CD4-positive, alpha-beta T cell treated with Interleukin-17A for 1 hour (primary cell): ENCODE measurements around the gene PTPRG.
"Not testable (repeated sequence)": the region's sequence is repeated elsewhere in the genome, so short reads cannot be mapped to it uniquely, and the experiment has no call there.

Source experiments
- DNase-seq: peaks from one replicate; pipeline ENCODE4 v3.0.0-alpha.2; 2020

Gene PTPRG

GRCh38 chr3:61730577-61731231 lies 169.3 kb downstream of the PTPRG start:
- DNase-seq, result no peak

GRCh38 chr3:61733000-61733399 lies 171.6 kb downstream of the PTPRG start:
- no peak for DNase-seq

- no peak for DNase-seq
Measured at GRCh38 chr3:61733876-61734275, 172.5 kb downstream of the PTPRG start.

- no peak for DNase-seq
Measured at GRCh38 chr3:61734749-61735686, 173.6 kb downstream of the PTPRG start.

GRCh38 chr3:61736506-61736905 lies 175.1 kb downstream of the PTPRG start:
- DNase-seq, result no peak

GRCh38 chr3:61739640-61740039 lies 178.3 kb downstream of the PTPRG start:
- no peak for DNase-seq

GRCh38 chr3:61740494-61740893 lies 179.1 kb downstream of the PTPRG start:
- DNase-seq, result no peak

GRCh38 chr3:61741551-61741950 lies 180.2 kb downstream of the PTPRG start:
- no peak for DNase-seq

GRCh38 chr3:61742006-61742405 lies 180.6 kb downstream of the PTPRG start:
- no peak for DNase-seq

GRCh38 chr3:61743067-61743466 lies 181.7 kb downstream of the PTPRG start:
- DNase-seq, result no peak

GRCh38 chr3:61743686-61744242 lies 182.4 kb downstream of the PTPRG start:
- no peak for DNase-seq

GRCh38 chr3:61748288-61748687 lies 186.9 kb downstream of the PTPRG start:
- no peak for DNase-seq

- DNase-seq, result no peak
Measured at GRCh38 chr3:61750766-61751165, 189.4 kb downstream of the PTPRG start.

GRCh38 chr3:61758839-61759238 lies 197.5 kb downstream of the PTPRG start:
- no peak for DNase-seq

GRCh38 chr3:61760783-61761182 lies 199.4 kb downstream of the PTPRG start:
- DNase-seq, result not testable (repeated sequence)

- no peak for DNase-seq
Measured at GRCh38 chr3:61761694-61762430, 200.5 kb downstream of the PTPRG start.

GRCh38 chr3:61765157-61765876 lies 203.9 kb downstream of the PTPRG start:
- no peak for DNase-seq

- no peak for DNase-seq
Measured at GRCh38 chr3:61768284-61769037, 207.1 kb downstream of the PTPRG start.

- no peak for DNase-seq
Measured at GRCh38 chr3:61769266-61769990, 208.1 kb downstream of the PTPRG start.

- no peak for DNase-seq
Measured at GRCh38 chr3:61771976-61772375, 210.6 kb downstream of the PTPRG start.

- no peak for DNase-seq
Measured at GRCh38 chr3:61772456-61772855, 211.1 kb downstream of the PTPRG start.
